Testis (tissue), 2 donors: Measurements from ENCODE around the gene RBKS.

Experiments
- POLR2A ChIP-seq: fragments of 450-650 bp; IDR thresholded peaks from one replicate; pipeline ENCODE4 v1.6.1; 2017; ENCODE audit warnings: antibody characterized with exemption, mild to moderate bottlenecking, moderate library complexity
- TF ChIP-seq, protein P1 (sequence below), 3 experiments: fragments of 450-650 bp in 2 of 3; fragments of 200-600 bp in 1 of 3; sonication (generic) in 1 of 3; IDR thresholded peaks; one replicate each; pipeline ENCODE4 v1.5.1; 2016 to 2019; ENCODE audit warnings: antibody characterized with exemption in 3 of 3, mild to moderate bottlenecking in 2 of 3, moderate library complexity in 1 of 3

DNA sequence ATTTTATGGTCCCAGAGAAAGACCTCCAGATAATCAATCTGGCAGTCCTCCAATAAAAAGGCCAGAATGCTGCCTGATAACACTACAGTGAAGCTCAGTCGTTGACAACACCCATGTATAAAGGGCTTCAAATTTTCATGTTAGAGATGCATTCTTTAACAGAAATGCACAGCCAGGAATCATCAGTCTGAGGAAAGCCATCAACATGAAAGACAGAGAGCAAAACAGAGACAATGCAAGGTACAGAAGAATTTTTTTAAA is 14.1 kb upstream of the RBKS start:
- TF ChIP-seq POLR2A: no peak
- TF ChIP-seq, protein P1, sequence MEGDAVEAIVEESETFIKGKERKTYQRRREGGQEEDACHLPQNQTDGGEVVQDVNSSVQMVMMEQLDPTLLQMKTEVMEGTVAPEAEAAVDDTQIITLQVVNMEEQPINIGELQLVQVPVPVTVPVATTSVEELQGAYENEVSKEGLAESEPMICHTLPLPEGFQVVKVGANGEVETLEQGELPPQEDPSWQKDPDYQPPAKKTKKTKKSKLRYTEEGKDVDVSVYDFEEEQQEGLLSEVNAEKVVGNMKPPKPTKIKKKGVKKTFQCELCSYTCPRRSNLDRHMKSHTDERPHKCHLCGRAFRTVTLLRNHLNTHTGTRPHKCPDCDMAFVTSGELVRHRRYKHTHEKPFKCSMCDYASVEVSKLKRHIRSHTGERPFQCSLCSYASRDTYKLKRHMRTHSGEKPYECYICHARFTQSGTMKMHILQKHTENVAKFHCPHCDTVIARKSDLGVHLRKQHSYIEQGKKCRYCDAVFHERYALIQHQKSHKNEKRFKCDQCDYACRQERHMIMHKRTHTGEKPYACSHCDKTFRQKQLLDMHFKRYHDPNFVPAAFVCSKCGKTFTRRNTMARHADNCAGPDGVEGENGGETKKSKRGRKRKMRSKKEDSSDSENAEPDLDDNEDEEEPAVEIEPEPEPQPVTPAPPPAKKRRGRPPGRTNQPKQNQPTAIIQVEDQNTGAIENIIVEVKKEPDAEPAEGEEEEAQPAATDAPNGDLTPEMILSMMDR (IDR thresholded peaks at IDR 0.05): no peak
